HG03457 (cell line): ENCODE data around the gene MRC2.
"Not testable (repeated sequence)": the region's sequence is repeated elsewhere in the genome, so short reads cannot be mapped to it uniquely, and the experiment has no call there.

Experiments
- ATAC-seq: cut with Tn5 transposase; IDR thresholded peaks from one replicate; pipeline ENCODE4 v1.9.1; 2021; ENCODE audit warnings: moderate number of reproducible peaks; ENCODE audit not compliant: unreplicated experiment

Gene MRC2

DNA sequence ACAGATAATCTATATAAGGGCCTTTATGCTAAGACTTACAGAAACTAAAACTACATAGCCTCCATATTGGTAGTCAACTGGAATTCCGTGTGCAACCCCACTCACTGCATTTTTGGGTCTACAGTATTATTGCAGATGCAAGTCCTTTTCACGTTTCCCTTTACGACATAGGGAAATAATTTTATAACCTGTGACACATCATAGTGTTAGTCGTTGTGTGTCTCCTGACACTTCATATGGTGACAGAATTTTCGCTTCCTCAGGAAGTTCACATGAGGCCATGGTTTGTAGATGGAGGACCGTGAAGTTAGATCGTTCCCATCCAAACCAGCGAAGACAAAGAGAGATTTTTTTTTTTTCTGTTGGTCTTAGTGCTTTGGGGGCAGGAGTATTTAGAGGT is 15.7 kb upstream of the MRC2 start:
- no peak for ATAC-seq

DNA sequence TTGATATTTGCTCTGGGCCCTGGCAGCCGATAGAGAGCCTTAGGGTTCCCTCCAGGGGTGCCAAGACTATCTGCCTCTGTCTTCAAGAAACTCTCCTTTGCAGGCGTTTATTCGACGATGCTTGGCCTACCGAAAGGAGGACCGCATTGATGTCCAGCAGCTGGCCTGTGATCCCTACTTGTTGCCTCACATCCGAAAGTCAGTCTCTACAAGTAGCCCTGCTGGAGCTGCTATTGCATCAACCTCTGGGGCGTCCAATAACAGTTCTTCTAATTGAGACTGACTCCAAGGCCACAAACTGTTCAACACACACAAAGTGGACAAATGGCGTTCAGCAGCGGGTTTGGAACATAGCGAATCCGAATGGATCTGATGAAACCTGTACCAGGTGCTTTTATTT is 15.2 kb upstream of the MRC2 start:
- ATAC-seq: not testable (repeated sequence)

DNA sequence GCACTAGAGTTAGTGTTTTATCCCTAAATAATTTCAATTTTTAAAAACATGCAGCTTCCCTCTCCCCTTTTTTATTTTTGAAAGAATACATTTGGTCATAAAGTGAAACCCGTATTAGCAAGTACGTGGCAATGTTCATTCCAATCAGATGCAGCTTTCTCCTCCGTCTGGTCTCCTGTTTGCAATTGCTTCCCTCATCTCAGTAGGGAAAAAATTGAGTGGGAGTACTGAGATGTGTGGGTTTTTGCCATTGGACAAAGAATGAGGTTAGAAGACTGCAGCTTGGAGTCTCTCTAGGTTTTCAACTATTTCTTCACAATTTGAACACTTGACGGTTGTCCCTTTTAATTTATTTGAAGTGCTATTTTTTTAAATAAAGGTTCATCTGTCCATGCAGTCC is 14.4 kb upstream of the MRC2 start:
- not testable (repeated sequence) for ATAC-seq

DNA sequence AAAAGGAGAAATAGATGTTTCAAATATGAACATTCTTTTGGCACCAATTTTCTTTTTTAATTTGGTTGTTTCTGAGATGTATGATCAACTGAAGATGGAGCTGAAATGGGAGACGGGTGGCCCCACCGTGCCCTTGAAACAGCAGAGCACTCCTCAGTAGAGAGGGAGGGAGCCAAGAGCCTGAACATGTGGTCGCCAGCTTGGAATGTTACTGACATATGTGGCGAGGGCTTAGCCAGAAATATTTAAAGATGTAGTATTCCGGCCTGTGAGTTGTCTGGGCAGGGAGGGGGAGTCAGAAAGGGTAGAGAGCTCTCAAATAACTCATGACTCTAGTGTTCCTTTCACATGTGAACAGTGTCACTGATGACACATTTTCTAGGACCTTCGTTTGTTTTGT is 13.3 kb upstream of the MRC2 start:
- ATAC-seq: no peak

DNA sequence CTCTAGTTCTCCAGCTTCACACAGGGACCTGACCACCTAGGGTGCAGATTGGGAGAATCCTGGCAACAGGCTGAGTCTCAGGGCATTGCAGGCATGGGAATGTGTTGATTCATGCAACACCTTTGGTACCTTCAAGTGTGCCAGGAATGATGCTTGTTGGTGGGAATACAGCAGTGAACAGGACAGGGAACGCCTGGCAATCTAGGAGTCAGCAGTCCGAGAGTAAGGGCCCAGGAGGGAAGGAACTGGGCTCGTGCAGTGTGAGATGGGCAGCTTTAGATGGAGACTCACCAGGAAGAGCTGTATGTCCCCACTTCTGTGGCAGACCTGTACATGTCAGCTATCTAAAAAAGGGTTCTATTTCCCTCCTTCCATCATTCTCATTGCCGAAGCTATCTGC is 12.0 kb upstream of the MRC2 start:
- ATAC-seq: no peak

DNA sequence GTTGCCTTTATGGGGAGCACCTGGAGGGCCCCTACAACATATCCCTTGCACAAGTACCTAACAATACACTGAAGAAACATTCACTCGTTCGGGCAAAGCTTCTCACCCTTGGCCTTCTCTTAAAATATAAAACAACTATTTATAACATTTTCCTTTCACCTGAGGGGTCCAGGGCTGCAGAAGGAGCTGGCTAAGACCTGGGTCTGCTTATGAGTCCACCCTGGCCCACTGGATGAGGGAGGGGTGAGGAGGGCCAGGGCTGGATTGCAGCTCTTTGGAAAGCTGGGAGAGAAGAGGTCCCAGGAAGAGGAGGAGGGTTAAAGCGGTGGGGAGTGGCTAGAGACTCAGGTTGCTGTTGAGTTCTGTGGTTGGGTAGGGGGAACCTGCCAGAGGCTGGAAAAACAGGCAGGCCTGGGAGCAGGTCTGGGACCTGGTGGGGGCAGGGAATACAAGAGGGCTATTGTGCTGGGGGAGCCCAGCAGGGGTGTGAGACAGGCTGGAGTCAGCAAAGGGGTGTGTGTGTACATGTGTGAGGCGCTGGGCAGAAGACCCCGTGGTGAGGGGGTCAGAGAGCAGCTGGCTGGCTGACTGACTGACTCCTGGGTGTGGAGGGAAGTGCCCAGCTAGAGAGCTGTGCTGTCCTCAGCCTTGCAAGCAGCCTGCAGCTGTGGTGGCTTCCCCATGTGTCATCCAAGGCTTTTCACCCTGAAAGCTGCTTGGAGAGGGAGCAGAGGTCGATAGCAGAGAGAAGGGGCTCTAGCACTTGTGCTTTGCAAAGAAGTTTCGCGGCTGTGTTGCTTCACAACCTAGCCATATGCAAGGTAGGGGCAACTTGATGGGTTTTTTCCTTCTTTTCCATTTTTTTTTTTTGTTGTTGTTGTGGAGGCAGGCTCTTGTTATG is 10.2 kb upstream of the MRC2 start:
- no peak for ATAC-seq

DNA sequence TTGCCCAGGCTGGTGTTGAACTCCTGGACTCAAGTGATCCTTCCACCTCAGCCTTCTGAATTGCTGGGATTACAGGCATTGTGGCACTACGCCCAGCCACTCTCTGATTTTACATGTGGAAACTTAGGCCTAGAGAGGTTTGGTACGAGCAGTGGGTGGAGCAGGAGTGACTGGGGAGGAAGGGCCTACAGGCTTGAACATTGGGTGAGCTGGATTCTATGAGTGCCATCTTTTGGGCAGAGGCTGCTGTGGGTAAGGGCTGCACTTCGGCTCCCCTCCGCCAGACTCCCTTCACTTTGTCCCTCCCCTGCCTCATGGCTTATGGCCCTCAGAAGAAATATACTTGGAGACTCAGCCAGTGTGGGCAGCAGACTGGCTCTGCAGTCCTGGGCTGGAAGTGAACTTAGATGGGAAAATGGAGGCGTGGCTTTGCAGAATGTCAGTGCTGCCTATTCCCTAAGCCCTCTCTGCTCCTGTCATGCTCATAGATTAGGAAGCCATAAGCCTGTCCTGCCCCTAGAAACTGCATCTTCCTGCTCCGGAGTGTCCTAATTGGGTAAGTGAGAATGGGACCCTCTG is 9.5 kb upstream of the MRC2 start:
- ATAC-seq: no peak

DNA sequence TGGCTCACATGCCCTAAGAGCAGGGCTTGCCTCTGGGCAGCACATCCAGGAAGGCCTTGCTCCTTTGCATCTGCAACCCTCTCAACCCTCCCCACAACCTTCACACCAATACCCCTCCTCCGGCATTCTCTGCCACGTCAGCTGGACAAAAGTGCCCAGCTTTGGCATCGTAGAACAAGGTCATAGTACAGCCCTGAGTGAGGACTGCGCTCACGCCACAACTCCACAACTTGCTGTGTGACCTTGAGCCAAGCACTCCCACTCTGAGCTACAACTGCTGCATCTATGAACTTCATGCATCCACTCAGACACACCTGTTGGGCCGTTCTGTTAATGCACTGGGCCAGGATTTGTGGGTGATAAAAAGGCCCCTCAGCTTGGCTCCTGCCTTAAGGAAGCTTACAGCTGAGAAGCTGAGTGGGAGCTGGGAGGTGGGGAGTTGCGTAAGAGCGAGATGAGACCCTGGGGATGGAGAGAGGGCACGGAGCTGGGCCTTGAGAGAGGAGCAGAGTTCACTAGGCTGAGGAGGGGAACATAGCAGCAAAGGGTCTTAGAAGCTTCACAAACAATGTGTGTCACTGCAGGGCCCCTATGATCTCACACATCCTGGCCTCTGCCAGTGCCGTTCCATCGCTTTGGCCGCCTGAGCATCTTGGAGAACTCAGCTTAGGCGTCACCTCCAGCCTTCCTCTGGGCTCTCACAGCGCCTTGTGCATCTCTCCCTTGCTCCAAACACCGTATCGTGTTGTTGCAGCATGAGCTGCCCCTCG is 8.6 kb upstream of the MRC2 start:
- no peak for ATAC-seq

DNA sequence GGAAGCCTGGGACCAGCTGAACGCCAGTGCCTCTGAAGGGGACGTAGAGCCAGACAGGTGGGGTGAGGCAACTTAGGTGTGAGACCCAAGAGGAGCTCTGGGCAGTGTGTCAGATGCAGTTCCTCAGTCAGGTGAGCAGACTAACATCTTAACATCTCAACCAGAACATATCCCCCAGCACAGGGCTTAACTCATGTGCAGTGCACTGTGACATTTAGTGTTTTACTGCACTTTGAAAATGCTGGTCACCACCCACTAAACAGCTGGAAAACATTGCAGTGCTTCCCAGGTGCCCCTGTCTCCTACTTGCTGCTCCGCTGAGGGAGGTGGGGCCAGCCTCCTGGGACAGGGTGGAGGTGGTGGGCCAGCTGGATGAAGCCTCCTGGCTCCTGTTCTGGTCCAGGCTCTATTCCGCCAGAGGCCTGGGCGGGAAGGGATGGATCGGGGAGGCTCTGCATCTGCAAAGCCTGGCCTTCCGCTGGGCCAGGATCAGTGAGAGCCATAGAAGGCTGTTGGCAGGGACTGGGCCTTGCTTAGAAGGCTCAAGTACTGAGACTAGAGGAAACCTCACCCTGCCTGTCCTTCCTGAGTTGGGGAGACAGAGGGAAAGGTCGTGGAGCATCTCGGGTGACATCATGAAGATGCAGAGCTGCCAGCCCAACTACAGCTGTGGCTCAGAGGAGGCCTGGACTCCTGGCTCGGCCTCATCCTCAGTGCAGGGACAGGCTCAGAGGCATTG is 7.9 kb upstream of the MRC2 start:
- no peak for ATAC-seq

DNA sequence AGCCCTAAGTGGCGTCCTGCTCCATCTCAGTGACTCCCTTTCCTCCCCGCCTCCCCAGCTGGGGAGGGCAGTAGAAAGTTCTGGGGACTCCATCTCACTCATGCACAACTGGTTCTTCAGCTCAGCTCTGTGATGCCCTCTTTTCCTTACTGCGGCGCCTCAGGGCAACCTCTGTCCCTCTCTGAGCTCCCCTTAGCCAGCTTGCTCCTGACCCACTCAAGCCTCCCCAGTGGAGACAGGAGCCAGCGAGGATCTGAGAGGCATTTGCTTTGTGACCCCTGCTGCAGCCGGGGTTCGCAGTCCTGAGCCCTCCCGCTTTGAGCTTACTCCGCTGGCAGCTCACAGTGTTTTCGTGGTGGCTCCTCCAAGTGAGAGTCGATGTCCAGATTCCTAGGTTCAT is 6.2 kb upstream of the MRC2 start:
- no peak for ATAC-seq

DNA sequence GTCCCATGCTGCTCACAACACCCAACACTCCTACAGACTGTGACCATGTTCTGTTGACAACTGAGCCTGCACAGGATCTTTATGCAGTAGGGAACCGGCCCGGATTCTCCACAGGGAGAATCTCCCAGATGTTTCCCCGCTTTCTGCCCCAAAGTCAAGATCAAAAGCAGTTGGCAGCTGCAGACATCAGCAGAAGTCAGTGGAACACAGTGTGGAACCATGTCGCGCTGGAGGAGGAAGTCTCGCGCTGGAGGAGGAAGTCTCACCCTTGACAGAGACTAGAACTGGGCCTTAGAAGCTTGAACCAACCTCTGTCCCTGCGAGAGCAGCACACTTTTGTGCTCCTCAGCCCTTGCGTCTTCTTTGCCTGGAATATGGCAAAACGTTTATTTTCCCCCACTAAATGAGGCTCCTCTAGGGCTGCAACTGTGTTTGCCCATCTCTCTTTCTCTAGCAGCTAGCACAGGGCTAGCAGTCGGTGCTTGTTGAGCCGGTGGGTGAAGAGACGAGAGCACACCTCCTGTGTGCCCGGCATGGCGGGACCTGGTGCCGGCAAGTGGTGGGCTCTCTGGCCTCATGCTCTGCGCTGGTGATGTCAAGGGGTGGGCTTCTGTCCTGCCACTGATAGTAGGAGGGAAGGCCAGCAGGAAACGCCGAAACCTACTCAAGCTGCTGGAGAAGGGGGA is 2.1 kb upstream of the MRC2 start:
- no peak for ATAC-seq

DNA sequence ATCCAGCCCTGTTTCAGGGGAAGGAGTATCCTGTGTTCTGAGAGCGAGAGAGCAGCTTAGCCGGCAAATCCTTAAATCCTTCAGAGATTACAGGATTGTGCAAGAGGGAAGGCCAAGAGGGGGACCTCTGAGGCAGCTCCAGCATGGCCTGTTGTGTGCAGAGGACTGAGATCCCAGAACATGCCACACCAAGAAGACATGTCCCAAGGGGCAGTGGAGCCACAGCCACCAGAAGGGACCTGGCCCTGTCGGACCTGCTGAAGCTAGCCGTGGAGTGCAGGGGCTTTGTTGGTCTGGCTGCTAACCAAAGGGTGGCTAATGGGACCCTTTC is 1.6 kb upstream of the MRC2 start:
- ATAC-seq: no peak

DNA sequence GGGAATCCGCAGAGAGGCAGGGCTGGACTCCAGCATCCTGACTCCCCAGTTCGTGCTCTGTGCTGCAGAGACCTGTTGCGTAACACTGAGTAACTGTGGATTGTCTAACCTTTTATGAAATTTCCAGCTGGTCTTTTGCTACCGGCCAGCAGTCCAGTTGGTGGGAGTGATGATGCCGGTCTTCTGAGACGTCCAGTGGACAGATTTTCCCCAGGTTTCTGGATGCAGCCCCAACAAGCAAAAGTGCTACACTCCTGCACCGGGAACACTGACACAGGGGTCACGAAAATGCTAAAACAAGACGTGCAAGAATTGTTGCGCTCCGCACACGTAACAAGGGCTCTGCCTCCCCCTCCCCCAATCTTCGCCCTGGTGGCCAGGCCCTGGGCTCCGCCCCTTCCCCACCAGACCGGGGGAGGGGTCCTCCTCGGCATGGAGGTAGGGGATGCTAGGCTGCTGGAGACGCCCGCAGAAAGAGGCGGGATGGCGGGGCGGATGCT is 701 bp upstream of the MRC2 start:
- ATAC-seq: no peak

DNA sequence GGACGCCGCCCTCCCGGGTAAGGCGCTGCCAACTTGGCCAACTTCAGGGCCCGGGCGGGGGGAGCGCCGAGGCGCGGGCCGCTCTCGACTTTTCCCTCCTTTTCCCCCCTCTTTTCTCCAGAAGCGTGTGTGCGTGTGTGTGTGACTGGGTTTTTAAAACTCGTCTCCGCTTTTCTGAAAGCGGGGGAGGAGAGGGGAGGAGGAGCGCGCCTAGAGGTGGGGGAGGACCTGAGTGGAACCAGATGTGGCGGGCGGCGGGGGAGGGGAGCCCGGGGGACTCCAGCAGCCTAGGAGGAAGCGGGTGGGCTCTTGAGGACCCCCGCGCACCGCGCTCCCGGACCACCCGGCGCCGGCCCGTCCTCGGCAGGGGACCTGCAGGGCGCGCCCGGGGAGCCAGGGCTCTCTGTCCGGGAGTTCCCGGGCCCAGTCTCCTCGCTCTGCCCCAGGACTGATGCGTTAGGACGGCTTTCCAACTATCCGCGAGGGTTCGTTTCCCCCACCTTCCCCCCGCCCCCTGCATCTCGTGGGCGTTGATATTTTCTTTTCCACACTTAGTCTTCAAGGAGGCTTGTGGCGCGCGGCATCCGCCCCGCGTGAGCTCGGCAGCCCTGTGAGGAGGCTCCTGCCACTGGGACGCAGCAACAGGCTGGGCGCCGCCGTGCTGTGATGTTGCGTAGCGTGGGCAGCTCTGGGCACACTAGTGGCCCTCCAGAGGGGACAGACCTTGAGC is 599 bp downstream of the MRC2 start:
- ATAC-seq: no peak

DNA sequence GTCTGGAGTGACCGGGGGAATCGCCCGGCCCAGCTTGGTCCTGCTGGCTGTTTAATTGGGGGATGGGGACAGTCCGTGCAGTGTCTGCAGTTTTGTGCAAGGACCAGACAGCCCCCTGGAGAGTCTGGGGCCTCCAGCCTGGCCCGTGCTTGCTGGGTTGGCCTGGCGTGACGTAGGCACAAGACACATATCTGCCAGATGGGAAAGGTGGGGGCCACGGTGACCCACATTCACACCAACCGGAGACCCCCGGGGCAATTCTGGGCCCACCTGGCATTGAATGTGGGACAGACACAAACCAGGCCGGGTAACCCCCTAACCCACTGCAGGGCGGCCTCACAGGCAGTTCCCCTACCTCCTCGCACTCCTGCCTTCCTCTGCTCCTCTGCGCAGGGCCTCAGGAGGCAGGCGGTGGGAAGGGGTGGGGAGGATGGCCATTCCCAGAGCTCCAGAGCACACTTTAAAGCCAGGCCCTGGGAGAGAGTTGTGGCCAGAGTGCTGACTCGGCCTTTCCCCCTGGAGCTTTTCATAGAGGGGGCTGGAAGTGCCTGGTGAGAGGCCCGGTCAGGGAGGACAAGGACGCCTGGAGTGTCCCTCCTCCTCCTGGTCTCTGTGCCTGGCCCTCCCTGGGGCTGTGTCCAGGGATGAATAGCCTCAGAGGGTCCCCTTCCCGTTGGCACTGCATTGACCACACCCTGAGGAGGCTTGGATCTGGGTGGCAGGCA is 1.5 kb downstream of the MRC2 start:
- no peak for ATAC-seq

DNA sequence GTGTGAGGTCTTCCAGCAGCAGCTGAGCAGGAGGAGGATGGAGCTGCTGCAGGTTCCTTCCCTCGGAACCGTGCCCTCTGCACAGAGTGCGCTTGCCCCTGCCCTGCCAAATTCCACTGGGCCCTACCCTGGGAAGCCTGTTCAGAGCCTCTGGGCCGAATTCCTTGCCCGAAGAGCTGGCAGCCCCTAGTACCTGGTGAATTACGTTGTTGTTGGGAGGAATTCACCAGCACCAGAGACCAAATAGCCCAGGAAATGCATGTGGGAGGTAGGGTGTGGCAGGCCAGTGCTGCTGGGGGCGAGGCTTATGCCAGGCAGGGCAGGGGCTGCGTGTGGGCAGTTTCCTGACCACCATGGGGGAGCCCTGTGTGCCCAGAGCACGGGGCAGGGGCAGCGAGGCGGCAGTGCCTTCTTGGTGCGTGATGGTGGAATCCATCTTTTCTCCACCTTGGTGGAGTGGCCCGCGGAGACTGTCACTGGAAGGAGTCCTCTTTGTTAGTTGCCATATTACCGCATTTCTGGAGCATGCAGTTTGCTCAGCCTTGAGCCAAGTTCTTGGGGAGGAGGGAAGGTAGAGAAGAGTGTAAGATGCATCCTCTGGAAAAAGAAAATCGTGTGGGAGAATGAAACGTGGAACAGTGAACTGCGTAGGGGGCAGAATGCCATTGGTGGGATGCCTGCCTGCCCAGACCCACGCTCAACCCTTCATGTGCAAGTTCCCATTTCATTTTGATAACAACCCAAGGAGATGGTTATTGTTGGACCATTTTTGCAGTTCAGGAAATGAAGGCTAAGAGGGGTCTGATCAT is 2.3 kb downstream of the MRC2 start:
- no peak for ATAC-seq

DNA sequence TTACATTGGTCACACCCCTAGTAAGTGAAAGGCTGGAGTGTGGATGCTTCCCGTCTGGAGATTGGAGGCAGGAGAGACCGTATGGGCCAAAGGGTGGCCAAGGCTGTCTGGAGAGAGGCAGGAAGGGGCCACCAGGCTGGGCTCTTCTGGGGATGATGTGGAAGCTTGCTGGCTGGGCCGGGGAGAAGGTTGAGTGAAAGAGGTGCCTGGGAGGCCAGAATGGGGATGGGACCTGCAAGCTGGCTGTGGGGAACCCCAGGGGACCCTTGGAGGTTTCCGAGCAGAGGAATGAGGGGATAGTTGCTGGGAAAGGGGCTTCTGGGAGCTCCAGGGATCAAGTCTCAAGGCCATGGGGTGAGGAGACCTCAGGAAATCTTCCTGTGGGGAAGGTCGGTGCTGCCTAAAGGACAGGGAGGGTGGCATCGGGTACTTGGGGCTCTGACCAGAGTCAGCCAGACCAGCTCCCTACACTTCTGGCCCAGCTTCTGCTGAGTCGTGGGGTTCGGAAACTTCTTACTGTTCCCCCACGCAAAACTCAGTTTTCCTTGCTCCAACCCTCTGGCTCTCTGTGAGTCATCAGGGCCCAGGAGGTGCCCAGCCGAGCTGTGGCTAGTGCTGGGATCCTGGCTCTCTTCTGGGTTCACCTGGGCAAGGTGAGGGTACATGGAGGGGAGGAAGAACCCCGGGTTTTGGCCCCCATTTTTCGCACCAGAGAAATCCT is 3.1 kb downstream of the MRC2 start:
- no peak for ATAC-seq
